Limb (tissue), 2 donors: ENCODE data around the gene OR6F1.
"Not testable (repeated sequence)": the region's sequence is repeated elsewhere in the genome, so short reads cannot be mapped to it uniquely, and the experiment has no call there.

Source experiments
- DNase-seq, 2 donors: peaks; one replicate each; pipeline ENCODE4 v3.0.0-alpha.2; 2016; ENCODE audit errors: extremely low spot score in 2 of 2

OR6F1 gene

GRCh38 chr1:247716546-247716945 lies at the start of gene OR6F1:
Gene OR6F1 (minus strand): TSS chr1:247716646. CDS start chr1:247712755, 3,891 bp downstream.
- no peak for DNase-seq

GRCh38 chr1:247760456-247760855 lies 44.0 kb upstream of the OR6F1 start, which contains the start of gene OR1C1:
Gene OR1C1 (minus strand): TSS chr1:247760556. CDS start chr1:247758406, 2,150 bp downstream.
- no peak for DNase-seq

GRCh38 chr1:247754311-247754710 lies 37.9 kb upstream of the OR6F1 start:
- not testable (repeated sequence) for DNase-seq

- no peak for DNase-seq
Measured at GRCh38 chr1:247749870-247750269, 33.4 kb upstream of the OR6F1 start.

- no peak for DNase-seq
Measured at GRCh38 chr1:247748041-247748440, 31.6 kb upstream of the OR6F1 start, which contains the start of gene OR14A2. Gene OR14A2 (minus strand): TSS chr1:247748141.

- no peak for DNase-seq
Measured at GRCh38 chr1:247747616-247748015, 31.2 kb upstream of the OR6F1 start.

GRCh38 chr1:247746391-247746935 lies 30.0 kb upstream of the OR6F1 start:
- peak in 1 of 2 donors; percentile 3 for DNase-seq

- DNase-seq = not testable (repeated sequence)
Measured at GRCh38 chr1:247742215-247742760, 25.8 kb upstream of the OR6F1 start.

GRCh38 chr1:247741756-247742155 lies 25.3 kb upstream of the OR6F1 start:
- no peak for DNase-seq

- no peak for DNase-seq
Measured at GRCh38 chr1:247740721-247741120, 24.3 kb upstream of the OR6F1 start.

GRCh38 chr1:247738315-247738714 lies 21.9 kb upstream of the OR6F1 start, which contains the start of gene OR14K1:
Gene OR14K1 (plus strand): TSS chr1:247738615. CDS start chr1:247738615, 0 bp downstream.
- no peak for DNase-seq

GRCh38 chr1:247721222-247721621 lies 4.8 kb upstream of the OR6F1 start:
- no peak for DNase-seq

GRCh38 chr1:247713753-247714152 lies 2.7 kb downstream of the OR6F1 start:
- DNase-seq = no peak

GRCh38 chr1:247710681-247711080 lies 5.8 kb downstream of the OR6F1 start:
- DNase-seq = not testable (repeated sequence)

- DNase-seq = no peak
Measured at GRCh38 chr1:247701338-247701737, 15.1 kb downstream of the OR6F1 start.

- DNase-seq = peak in 1 of 2 donors; percentile 51
Measured at GRCh38 chr1:247681288-247681897, 35.1 kb downstream of the OR6F1 start.

GRCh38 chr1:247680171-247680570 lies 36.3 kb downstream of the OR6F1 start:
- no peak for DNase-seq

- DNase-seq = no peak
Measured at GRCh38 chr1:247679639-247680038, 36.8 kb downstream of the OR6F1 start, which contains the start of gene OR13G1. Gene OR13G1 (minus strand): TSS chr1:247679739. CDS start chr1:247673041, 6,698 bp downstream.

GRCh38 chr1:247669225-247669624 lies 47.2 kb downstream of the OR6F1 start:
- no peak for DNase-seq
